Activated T-helper 1 cell treated with anti-CD3 and anti-CD28 coated beads, Interleukin-12 subunit alpha, Interleukin-12 subunit beta, Interleukin-2, Interleukin-4 antibody, amounts not matched to agents 30 ng/mL and 10 ng/mL and 1 ng/mL, durations not matched to agents 14 hours and 24 hours and 36 hours (primary cell): ENCODE data around the gene NRARP. TPM values are rescaled to one million over a fixed set of nuclear protein-coding genes. Genes with fewer than 3 reads are reported as not detected.
A peak's percentile ranks its signal among the peaks of the same experiment; 100 is the strongest.
"Not testable (repeated sequence)": the region's sequence is repeated elsewhere in the genome, so short reads cannot be mapped to it uniquely, and the experiment has no call there.

Source experiments
- DNase-seq: peaks from one replicate; pipeline ENCODE4 v3.0.0; 2021; ENCODE audit warnings: low spot score
- H3K27ac Mint-ChIP-seq: one replicate; pipeline ENCODE4 v1.8.0; 2021; ENCODE audit warnings: mild to moderate bottlenecking, mixed read lengths
- H3K27me3 Mint-ChIP-seq: one replicate; pipeline ENCODE4 v1.8.0; 2022; ENCODE audit warnings: mild to moderate bottlenecking, moderate library complexity, mixed read lengths; ENCODE audit not compliant: insufficient read depth
- H3K36me3 Mint-ChIP-seq: one replicate; pipeline ENCODE4 v1.8.0; 2021; ENCODE audit warnings: low read depth, mixed read lengths
- H3K4me1 Mint-ChIP-seq: one replicate; pipeline ENCODE4 v1.8.0; 2021; ENCODE audit warnings: low read depth, mixed read lengths
- H3K4me3 Mint-ChIP-seq: one replicate; pipeline ENCODE4 v1.8.0; 2021; ENCODE audit warnings: mild to moderate bottlenecking, moderate library complexity, mixed read lengths
- H3K9me3 Mint-ChIP-seq: one replicate; pipeline ENCODE4 v1.8.0; 2021; ENCODE audit warnings: mixed read lengths
- intact Hi-C: fragments of 100-400 bp; cut with micrococcal nuclease; formaldehyde crosslinking; loops from one replicate; pipeline ENCODE4 v1.15.1; 2024
- total RNA-seq: library from RNA; stranded (reverse); gene quantifications from 2 replicates; pipeline ENCODE4 v1.2.3, GENCODE V29; 2022

NRARP gene
- total RNA-seq, 1 donor from 2014 or later = 15.4 TPM

DNA sequence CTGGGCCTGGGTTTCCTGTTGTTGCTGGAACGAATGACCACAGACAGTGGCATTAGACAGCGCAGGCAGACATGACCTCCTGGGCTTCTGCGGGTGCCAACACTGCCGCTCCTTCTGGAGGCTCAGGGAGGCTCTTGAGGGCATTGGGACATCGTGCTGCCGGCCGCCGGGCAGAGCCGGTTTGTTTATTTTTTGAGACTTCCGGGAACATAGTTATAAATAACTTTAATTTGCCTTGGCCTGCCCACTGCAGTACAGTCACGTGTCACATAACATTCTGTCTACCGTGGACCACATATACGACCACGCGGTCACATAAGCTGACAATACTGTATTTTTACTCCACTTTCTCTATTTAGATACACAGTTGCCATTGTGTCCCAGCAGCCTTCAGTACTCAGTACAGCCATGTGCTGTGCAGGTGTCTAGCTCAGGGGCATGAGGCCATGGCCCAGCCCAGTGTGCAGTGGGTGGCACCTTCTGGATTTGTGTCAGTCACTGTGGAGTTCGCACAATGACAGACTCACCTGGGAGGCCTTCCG lies 32.8 kb downstream of the NRARP start:
- Mint-ChIP-seq H3K4me3 (no peak overlapping the region), H3K27ac (no peak overlapping the region), H3K9me3 (no peaks in the 10 kb centered on the region), H3K27me3 (no peaks in the 10 kb centered on the region), H3K4me1 (peaks cover 5% of the 10 kb centered on the region), H3K36me3 (peaks cover 11% of the 10 kb centered on the region)
- no peak for DNase-seq
- intact Hi-C loops = no loop called here

DNA sequence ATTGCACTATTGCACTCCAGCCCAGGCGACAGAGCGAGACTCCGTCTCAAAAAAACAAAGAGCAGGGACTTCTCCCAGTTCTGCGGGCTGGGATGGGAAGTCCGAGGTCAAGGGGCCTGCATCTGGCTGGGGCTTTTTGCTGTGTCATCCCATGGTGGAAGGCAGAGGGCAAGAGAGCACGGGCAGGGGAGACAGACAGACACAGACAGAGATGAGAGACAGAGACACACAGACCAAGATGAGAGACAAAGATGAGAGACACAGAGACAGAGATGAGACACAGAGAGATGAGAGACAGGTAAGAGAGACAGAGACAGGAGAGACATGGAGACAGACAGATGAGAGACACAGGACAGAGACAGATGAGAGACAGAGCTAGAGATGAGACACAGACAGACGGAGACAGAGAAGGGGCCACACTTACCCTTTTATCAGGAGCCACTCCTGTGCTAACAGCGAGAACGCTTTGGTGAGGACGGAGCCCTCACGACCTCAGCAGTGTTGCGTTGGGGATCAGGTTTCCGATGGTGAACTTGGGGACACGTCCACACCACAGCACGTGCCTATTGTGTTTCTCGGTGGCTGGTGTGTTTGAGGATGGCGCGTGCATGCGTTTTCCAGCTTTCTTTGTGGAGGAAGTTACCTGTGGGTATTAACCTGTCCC lies 33.4 kb downstream of the NRARP start:
- intact Hi-C loops = no loop called here
- H3K9me3 Mint-ChIP-seq = no peaks in the 10 kb centered on the region
- H3K4me1 Mint-ChIP-seq = peaks cover 5% of the 10 kb centered on the region
- no peak overlapping the region for H3K27ac Mint-ChIP-seq
- no peaks in the 10 kb centered on the region for H3K27me3 Mint-ChIP-seq
- H3K4me3 Mint-ChIP-seq = no peak overlapping the region
- DNase-seq = no peak
- H3K36me3 Mint-ChIP-seq = peaks cover 11% of the 10 kb centered on the region

DNA sequence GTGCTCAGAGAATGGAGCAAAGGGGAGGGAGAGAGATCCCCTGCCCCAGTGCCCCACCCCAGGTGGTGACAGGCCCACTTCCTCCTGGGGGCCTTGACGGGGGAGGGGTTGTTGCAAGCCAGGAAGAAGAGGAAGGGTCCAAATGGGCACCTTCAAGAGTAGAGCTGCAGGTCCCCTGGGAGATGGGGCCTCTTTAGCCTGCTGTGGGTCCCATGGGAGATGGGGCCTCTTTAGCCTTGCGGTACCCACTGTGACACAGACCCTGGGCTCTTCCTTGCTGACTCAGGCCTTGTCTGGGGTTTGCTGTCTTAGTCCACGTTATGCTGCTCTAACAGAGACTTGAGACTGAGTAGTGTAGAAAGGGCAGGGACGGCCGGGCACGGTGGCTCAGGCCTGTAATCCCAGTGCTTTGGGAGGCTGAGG lies 34.1 kb downstream of the NRARP start:
- Mint-ChIP-seq H3K9me3 (no peaks in the 10 kb centered on the region), H3K27me3 (no peaks in the 10 kb centered on the region), H3K36me3 (peaks cover 11% of the 10 kb centered on the region), H3K4me3 (no peak overlapping the region), H3K4me1 (peaks cover 5% of the 10 kb centered on the region), H3K27ac (no peak overlapping the region)
- intact Hi-C loops = no loop called here
- no peak for DNase-seq

GRCh38 chr9:137266585-137267453 lies 35.3 kb downstream of the NRARP start:
- Mint-ChIP-seq H3K27me3 (no peaks in the 10 kb centered on the region), H3K9me3 (no peaks in the 10 kb centered on the region), H3K4me1 (peaks cover 5% of the 10 kb centered on the region), H3K27ac (no peak overlapping the region), H3K36me3 (peaks cover 12% of the 10 kb centered on the region), H3K4me3 (no peak overlapping the region)
- intact Hi-C loops = no loop called here
- DNase-seq = no peak

DNA sequence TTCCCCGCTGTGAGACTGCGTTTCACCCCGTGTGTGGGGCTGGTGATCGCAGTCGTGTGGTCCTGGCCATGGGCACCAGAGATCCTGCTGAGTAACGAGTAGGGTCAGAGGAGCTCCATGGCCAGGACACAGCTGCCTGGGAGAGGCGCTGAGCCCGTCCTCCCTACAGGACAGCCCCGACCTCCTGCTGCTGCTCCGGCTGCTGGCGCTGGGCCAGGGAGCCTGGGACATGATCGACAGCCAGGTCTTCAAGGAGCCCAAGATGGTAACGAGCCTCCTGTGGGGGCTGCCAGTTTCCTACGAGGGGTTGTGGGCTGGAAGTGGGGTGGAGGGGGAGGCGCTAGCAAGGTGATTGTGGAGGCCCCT lies 35.9 kb downstream of the NRARP start:
- Mint-ChIP-seq H3K27ac (no peak overlapping the region), H3K4me1 (peaks cover under 1% of the 10 kb centered on the region), H3K9me3 (no peaks in the 10 kb centered on the region), H3K4me3 (no peak overlapping the region), H3K36me3 (peaks cover 12% of the 10 kb centered on the region), H3K27me3 (no peaks in the 10 kb centered on the region)
- intact Hi-C loops = no loop called here
- no peak for DNase-seq

- no peak for DNase-seq
- no peaks in the 10 kb centered on the region for H3K27me3 Mint-ChIP-seq
- no peaks in the 10 kb centered on the region for H3K9me3 Mint-ChIP-seq
- no peak overlapping the region for H3K4me3 Mint-ChIP-seq
- H3K4me1 Mint-ChIP-seq = no peaks in the 10 kb centered on the region
- intact Hi-C loops = no loop called here
- no peak overlapping the region for H3K27ac Mint-ChIP-seq
- H3K36me3 Mint-ChIP-seq = peaks cover 12% of the 10 kb centered on the region
These were observed 36.4 kb downstream of the NRARP start for GRCh38 chr9:137265496-137266161.

DNA sequence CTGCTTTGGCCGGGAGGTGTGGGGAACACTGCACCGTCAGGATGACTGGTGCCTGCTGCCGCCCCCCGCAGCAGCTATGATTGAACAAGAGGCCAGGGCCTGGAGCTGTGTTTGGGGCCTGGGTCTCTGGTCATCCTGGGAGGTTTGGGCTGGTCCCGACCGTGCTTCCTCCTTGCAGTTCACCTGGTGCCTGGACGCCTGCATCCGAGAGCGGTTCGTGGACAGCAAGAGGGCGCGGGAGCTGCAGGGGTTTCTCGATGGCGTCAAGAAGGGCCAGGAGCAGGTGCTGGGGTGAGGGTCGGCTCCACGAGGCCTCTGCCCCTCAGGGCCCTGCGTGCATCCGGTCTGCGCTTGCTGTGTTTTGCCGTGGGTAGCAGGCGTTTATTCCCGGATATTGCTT lies 38.0 kb downstream of the NRARP start:
- Mint-ChIP-seq H3K27me3 (no peaks in the 10 kb centered on the region), H3K4me3 (no peak overlapping the region), H3K4me1 (no peaks in the 10 kb centered on the region), H3K9me3 (no peaks in the 10 kb centered on the region), H3K27ac (no peak overlapping the region), H3K36me3 (peaks cover 15% of the 10 kb centered on the region)
- intact Hi-C loops = no loop called here
- no peak for DNase-seq

DNA sequence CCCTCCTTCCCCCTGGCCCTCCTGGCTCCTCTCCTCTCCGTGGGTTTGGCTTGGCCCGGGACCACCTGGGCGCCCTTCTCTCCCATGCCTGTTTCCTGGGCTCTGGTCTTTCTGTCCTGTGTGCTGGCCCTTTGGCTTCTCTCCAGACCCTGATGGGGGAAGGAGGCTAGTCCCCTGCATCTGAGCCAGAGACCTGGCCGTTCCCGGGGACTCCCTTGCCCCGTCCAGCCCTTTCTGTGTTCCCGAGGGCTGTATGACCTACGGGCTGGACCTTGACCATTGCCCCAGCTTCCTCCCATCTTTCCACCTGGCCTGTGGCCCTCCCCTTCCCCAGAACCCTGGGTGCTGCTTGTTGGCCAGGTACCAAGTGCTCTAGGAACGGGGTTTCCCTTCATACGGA lies 38.6 kb downstream of the NRARP start:
- H3K27ac Mint-ChIP-seq = no peak overlapping the region
- peaks cover 17% of the 10 kb centered on the region for H3K36me3 Mint-ChIP-seq
- no peak for DNase-seq
- H3K4me3 Mint-ChIP-seq = no peak overlapping the region
- H3K27me3 Mint-ChIP-seq = no peaks in the 10 kb centered on the region
- H3K9me3 Mint-ChIP-seq = no peaks in the 10 kb centered on the region
- intact Hi-C loops = no loop called here
- H3K4me1 Mint-ChIP-seq = no peaks in the 10 kb centered on the region

DNA sequence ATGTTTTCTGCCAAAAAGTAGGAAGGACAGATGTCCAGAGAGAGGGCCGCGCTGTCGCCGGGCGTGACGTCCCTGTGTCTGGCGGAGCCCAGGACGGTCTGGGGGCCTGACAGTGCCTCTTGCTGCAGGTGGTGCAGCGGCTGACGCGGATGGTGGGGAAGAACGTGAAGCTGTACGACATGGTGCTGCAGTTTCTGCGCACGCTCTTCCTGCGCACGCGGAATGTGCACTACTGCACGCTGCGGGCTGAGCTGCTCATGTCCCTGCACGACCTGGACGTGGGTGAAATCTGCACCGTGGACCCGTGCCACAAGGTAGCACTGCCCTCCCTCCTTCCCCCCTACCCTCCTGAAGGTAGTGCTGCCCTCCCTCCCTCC lies 39.2 kb downstream of the NRARP start:
- intact Hi-C loops = no loop called here
- Mint-ChIP-seq H3K27ac (no peak overlapping the region), H3K27me3 (no peaks in the 10 kb centered on the region), H3K4me3 (no peak overlapping the region), H3K4me1 (no peaks in the 10 kb centered on the region), H3K36me3 (peaks cover 15% of the 10 kb centered on the region), H3K9me3 (no peaks in the 10 kb centered on the region)
- DNase-seq = no peak

DNA sequence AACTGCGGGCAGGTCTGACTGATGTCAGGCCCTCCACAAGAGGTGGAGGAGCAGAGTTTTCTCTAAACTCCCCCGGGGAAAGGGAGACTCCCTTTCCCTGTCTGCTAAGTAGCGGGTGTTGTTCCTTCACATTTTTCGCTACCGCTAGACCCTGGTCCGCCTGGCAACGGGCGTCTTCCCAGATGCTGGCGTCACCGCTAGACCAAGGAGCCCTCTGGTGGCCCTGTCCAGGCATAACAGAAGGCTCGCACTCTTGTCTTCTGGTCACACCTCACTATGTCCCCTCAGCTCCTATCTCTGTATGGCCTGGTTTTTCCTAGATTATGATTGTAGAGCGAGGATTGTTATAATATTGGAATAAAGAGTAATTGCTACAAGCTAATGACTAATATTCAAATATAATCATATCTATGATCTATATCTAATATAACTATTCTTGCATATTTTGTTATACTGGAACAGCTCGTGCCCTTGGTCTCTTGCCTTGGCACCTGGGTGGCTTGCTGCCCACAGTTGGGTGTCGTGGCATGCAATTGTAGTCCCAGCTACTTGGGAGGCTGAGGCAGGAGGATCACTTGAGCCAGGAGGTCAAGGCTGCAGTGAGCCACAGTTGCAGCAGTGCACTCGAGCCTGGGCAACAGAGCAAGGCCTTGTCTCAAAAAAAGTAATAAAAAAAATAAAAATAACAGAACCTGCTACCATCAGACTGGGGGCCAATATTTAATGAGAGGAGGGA lies 39.7 kb downstream of the NRARP start:
- DNase-seq, H3K4me1 Mint-ChIP-seq, H3K9me3 Mint-ChIP-seq, H3K4me3 Mint-ChIP-seq, H3K27ac Mint-ChIP-seq, intact Hi-C loops, H3K27me3 Mint-ChIP-seq: not testable (repeated sequence)
- H3K36me3 Mint-ChIP-seq = peaks cover 12% of the 10 kb centered on the region

- no peaks in the 10 kb centered on the region for H3K9me3 Mint-ChIP-seq
- peak overlapping the region; percentile 90 for H3K4me3 Mint-ChIP-seq
- H3K27me3 Mint-ChIP-seq = peaks cover 2% of the 10 kb centered on the region
- peaks cover 5% of the 10 kb centered on the region for H3K4me1 Mint-ChIP-seq
- H3K36me3 Mint-ChIP-seq = peaks cover 11% of the 10 kb centered on the region
- intact Hi-C loops = no loop called here
- DNase-seq = no peak
- peak overlapping the region; percentile 71 for H3K27ac Mint-ChIP-seq
These were observed 45.2 kb downstream of the NRARP start for GRCh38 chr9:137256856-137257255.

GRCh38 chr9:137256362-137256761 lies 45.7 kb downstream of the NRARP start:
- Mint-ChIP-seq H3K27me3 (peaks cover 2% of the 10 kb centered on the region), H3K27ac (no peak overlapping the region), H3K4me3 (peak overlapping the region; percentile 90), H3K9me3 (no peaks in the 10 kb centered on the region), H3K4me1 (peaks cover 5% of the 10 kb centered on the region), H3K36me3 (peaks cover 7% of the 10 kb centered on the region)
- DNase-seq = no peak
- intact Hi-C loops = no loop called here
